HEK293T (cell line): ENCODE measurements around the gene HPS1.

ENCODE experiments used
- CTCF ChIA-PET: fragments of 350-600 bp; formaldehyde crosslinking; extraction: SDS; loops from one replicate; lab custom pipeline; 2021; ENCODE audit warnings: antibody characterized with exemption, inconsistent platforms; lab: Yijun Ruan, JAX
- POLR2A ChIA-PET: fragments of 350-600 bp; formaldehyde crosslinking; extraction: SDS; loops from one replicate; lab custom pipeline; 2020; ENCODE audit warnings: antibody characterized with exemption, inconsistent platforms; lab: Yijun Ruan, JAX
- DNase-seq: peaks from one replicate; pipeline ENCODE4 v3.0.0; 2012; ENCODE audit warnings: mixed read lengths; ENCODE audit errors: extremely low spot score
- ARNT ChIP-seq: fragments of 450-650 bp; IDR thresholded peaks from 2 replicates; pipeline ENCODE4 v1.6.1; 2017; ENCODE audit warnings: mild to moderate bottlenecking
- BHLHE40 ChIP-seq: fragments of 450-650 bp; IDR thresholded peaks from 2 replicates; pipeline ENCODE4 v1.6.1; 2016; ENCODE audit warnings: mild to moderate bottlenecking, moderate library complexity, borderline replicate concordance
- CTBP1 ChIP-seq: fragments of 450-650 bp; IDR thresholded peaks from 2 replicates; pipeline ENCODE4 v1.6.1; 2016; ENCODE audit warnings: borderline replicate concordance
- ELF4 ChIP-seq: fragments of 450-650 bp; IDR thresholded peaks from 2 replicates; pipeline ENCODE4 v1.6.1; 2017; ENCODE audit warnings: antibody characterized with exemption
- FOXA1 ChIP-seq: fragments of 450-650 bp; IDR thresholded peaks from 2 replicates; pipeline ENCODE4 v1.6.1; 2016; ENCODE audit warnings: mild to moderate bottlenecking
- FOXK2 ChIP-seq: fragments of 450-650 bp; IDR thresholded peaks from 2 replicates; pipeline ENCODE4 v1.6.1; 2016; ENCODE audit warnings: mild to moderate bottlenecking
- FOXM1 ChIP-seq: fragments of 450-650 bp; IDR thresholded peaks from 2 replicates; pipeline ENCODE4 v1.6.1; 2017; ENCODE audit warnings: mild to moderate bottlenecking, borderline replicate concordance
- HDGF ChIP-seq: fragments of 450-650 bp; IDR thresholded peaks from 2 replicates; pipeline ENCODE4 v1.6.1; 2017; ENCODE audit warnings: antibody characterized with exemption, borderline replicate concordance
- L3MBTL2 ChIP-seq: fragments of 450-650 bp; conservative IDR thresholded peaks from 2 replicates; pipeline ENCODE4 v1.6.1; 2016; ENCODE audit warnings: mild to moderate bottlenecking
- LEF1 ChIP-seq: fragments of 450-650 bp; IDR thresholded peaks from 2 replicates; pipeline ENCODE4 v1.6.1; 2017; ENCODE audit warnings: mild to moderate bottlenecking, borderline replicate concordance
- NFRKB ChIP-seq: fragments of 450-650 bp; IDR thresholded peaks from 2 replicates; pipeline ENCODE4 v1.6.1; 2016; ENCODE audit warnings: mild to moderate bottlenecking, moderate library complexity
- SP1 ChIP-seq: fragments of 450-650 bp; IDR thresholded peaks from 2 replicates; pipeline ENCODE4 v1.6.1; 2017
- SUZ12 ChIP-seq: fragments of 450-650 bp; IDR thresholded peaks from 2 replicates; pipeline ENCODE4 v1.6.1; 2016; ENCODE audit warnings: mild to moderate bottlenecking
- TARDBP ChIP-seq: fragments of 450-650 bp; IDR thresholded peaks from 2 replicates; pipeline ENCODE4 v1.6.1; 2016
- ZNF384 ChIP-seq: fragments of 450-650 bp; IDR thresholded peaks from 2 replicates; pipeline ENCODE4 v1.6.1; 2016
- TF ChIP-seq, protein P1 (sequence below): fragments of 450-650 bp; IDR thresholded peaks from 2 replicates; pipeline ENCODE4 v1.6.1; 2016

HPS1 gene

DNA sequence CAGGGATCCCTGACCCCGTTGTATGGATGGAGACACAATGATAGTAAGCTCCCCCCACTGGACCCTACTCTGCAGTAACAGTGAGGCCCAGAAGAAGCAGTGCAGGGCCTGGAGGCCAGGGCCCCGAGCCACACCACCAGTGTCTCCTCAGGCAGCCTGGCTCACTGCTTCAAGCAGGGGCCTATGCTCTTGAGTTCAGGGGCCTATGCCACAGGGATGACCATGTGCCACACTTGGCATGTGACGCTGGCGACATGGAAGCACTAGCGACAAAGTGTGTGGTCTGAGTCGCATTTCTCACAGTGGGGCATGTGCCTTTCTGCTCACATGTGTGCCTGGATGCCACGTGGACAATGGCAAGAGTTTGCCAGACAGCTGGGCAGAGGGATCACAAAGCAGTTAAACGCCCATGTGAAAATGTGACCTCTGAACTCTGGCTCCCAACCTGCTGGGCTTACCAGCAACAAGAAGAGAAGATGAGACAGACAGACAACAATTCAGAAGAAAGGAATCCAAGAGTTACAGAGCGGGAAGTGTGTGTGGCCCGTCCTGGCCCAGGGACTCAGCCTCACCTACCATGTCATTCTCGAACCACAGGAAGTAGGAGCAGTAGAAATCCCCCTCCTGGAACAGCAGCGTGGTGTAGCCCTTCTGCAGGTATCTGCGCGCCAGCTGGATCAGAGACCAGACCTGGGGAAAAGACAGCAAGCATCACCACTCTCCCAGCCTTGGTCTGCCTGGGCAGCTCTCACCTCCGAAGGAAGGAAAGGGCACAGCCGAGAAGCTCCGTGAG is 27.1 kb downstream of the HPS1 start:
- ChIA-PET CTCF (no interaction called here), POLR2A (no interaction called here)
- TF ChIP-seq HDGF: no peak
- no peak for TF ChIP-seq FOXA1
- TF ChIP-seq FOXM1: no peak
- no peak for TF ChIP-seq ELF4
- TF ChIP-seq FOXK2: no peak
- no peak for TF ChIP-seq TARDBP
- TF ChIP-seq NFRKB: no peak
- no peak for TF ChIP-seq ZNF384
- TF ChIP-seq ARNT: no peak
- TF ChIP-seq SUZ12: no peak
- TF ChIP-seq LEF1: no peak
- TF ChIP-seq CTBP1: no peak
- no peak for TF ChIP-seq SP1
- no peak for DNase-seq

DNA sequence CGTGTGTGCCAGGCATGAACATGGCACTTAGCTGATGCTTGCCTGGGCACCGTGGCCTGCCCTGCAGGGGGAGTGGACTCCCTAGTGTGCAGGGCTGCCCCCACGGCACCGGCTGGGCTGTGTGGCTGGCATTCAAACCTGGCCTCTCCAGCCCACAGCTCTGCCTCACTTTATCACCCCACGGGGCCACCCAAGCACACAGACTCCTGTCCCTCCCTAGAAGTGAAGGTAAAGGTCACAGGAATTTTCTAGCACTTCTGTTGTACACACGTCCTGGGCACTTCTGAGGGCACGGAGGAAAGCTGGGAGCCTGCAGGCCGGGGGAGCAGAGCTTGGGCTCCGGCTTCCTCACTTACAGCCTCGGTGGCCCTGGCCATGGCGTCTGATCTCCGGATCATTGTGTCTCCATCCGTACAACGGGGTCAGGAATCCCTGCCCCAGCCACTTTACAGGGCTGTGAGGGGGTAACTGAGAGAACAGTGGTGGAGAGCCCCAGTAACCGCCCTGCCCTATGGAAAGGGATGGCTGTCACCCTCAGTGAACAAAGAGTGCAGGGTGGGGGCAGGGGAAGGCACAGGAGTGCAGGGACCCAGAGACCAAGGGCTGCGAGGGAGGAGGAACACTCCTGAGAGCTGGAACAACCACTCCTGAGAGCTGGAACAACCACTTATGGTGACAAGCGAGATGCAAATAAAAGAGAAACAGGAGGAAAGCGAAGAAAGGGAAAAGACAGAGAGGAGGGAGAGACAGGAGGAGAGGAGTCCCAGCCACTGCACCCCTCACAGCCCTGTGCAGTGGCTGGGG is 27.9 kb downstream of the HPS1 start:
- ChIA-PET CTCF (no interaction called here), POLR2A (no interaction called here)
- TF ChIP-seq ZNF384: no peak
- no peak for TF ChIP-seq CTBP1
- TF ChIP-seq BHLHE40: no peak
- no peak for TF ChIP-seq L3MBTL2
- no peak for TF ChIP-seq FOXM1
- TF ChIP-seq ARNT: no peak
- no peak for TF ChIP-seq FOXK2
- TF ChIP-seq ELF4: no peak
- no peak for TF ChIP-seq SP1
- TF ChIP-seq TARDBP: no peak
- no peak for TF ChIP-seq FOXA1
- no peak for TF ChIP-seq SUZ12
- TF ChIP-seq, protein P1, sequence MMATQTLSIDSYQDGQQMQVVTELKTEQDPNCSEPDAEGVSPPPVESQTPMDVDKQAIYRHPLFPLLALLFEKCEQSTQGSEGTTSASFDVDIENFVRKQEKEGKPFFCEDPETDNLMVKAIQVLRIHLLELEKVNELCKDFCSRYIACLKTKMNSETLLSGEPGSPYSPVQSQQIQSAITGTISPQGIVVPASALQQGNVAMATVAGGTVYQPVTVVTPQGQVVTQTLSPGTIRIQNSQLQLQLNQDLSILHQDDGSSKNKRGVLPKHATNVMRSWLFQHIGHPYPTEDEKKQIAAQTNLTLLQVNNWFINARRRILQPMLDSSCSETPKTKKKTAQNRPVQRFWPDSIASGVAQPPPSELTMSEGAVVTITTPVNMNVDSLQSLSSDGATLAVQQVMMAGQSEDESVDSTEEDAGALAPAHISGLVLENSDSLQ: no peak
- TF ChIP-seq LEF1: no peak
- TF ChIP-seq NFRKB: no peak
- no peak for TF ChIP-seq HDGF
- DNase-seq: no peak

DNA sequence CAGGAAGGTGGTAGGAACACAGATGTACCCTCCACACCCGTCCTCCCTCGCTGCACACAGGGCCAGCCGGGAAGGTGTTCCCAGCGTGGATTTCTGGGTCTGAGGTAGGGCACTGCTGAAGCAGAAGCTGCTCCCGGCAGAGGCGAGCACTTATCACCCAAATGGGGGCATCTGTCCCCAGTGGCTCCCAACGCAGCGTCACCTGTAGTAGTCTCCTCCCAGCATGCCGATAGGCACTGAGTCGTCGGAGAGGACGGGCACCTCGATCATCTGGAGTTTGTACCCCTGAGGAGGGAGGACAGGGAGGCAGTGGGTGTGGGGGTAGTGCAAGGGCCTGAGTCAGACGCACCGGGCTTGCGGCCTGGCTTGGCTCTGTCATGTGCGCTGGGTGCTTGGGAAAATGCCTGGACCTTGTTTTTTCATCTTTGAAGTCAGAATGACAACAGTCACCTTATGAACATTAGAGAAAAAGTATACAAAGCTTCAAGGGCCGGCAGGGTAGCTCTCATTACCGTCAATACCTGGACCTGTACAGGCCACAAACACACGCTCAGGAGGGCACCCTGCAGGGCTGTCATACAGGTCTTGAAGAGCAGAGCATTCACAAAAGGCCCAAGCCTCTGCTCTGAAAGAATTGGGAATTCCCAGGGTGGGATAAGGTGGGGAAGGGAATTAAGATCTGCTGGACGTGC is 28.6 kb downstream of the HPS1 start:
- TF ChIP-seq ELF4: no peak
- TF ChIP-seq ZNF384: no peak
- DNase-seq: no peak
- CTCF ChIA-PET: no interaction called here
- POLR2A ChIA-PET: no interaction called here

DNA sequence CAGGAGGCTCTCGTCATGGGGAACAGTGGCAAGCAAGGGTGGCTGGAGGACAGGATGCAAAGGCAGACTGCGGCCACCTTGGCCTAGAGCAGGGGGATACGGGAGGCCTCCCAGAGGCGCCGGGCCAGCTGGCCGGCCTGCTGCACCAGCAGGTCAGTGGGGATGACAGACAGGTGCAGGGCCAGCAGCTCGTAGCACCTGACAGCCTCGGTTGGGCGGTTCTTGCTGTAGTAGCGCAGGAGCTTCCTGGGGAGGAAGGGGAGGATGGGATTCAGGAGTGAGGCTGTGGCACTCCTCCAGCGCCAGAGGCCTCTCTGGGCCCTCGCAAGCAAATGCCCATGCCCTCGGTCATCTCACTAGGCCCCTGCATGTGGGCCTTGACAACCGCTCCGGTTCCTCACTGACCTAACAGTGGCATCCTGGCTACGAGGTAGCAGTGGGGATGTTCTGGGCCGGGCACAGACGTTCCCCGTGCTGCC is 29.2 kb downstream of the HPS1 start:
- ChIA-PET CTCF (no interaction called here), POLR2A (no interaction called here)
- no peak for TF ChIP-seq FOXM1
- TF ChIP-seq TARDBP: no peak
- no peak for DNase-seq

DNA sequence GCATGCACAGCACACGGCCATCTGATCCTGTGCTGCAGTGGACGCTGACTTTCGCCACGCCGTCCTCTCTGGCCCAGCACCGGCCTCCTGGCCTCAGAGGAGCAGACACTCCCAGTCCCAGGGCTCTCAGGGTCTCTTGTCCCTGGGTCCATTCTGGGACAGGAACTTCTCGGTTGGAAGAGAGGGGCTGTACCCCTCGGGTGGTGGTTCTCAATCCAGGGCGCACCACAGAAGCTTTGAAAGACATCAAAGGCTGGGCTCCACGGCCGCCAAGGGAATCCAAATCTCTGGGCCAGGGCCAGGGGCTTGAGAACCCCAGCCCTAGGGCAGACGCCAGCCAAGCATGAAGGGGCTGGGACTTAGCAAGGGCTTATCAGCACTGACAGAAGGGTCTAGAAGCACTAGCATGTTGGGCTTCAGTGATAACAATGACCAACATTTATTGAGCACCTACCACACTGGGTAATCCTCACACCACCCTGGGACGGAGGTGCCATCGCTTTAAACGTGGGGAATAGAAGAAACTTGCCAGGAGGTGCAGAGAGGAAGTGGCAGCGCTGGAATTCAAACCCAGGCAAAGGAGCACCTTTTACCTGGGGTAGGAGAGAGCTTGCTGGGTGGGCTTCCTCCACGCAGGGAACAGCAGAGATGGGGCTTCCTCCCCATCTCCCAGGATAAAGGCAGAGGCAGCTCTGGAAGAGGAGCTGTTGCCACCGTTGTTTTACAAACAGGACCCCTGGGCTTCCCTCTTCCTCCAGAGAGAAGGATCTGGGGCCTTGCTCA is 29.9 kb downstream of the HPS1 start:
- DNase-seq: no peak
- CTCF ChIA-PET: no interaction called here
- POLR2A ChIA-PET: no interaction called here
- TF ChIP-seq ARNT: no peak
- no peak for TF ChIP-seq ELF4
- no peak for TF ChIP-seq L3MBTL2
- no peak for TF ChIP-seq FOXK2
- no peak for TF ChIP-seq ZNF384
- TF ChIP-seq SUZ12: no peak

DNA sequence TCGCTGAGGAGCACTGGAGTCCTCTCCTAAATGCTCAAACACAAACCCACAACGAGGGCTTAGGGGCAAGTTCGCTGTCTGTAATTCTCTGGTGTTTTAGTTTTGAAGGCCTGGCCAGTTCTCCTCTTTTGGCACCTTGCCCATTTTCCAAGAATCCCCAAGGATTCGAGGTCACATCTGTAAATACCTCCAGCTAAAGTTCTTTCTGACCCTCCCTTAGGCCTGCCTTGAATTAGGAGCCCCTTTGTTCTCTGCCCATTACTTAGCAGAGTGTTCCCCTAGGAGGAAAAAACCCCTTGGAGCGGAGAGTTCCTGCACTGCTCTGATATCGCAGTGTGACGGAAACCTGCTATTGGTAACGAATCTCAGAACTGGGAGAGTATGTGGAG is 31.0 kb downstream of the HPS1 start:
- TF ChIP-seq LEF1 (no peak), SP1 (no peak), CTBP1 (no peak), ARNT (no peak), TARDBP (no peak), NFRKB (no peak), SUZ12 (no peak), BHLHE40 (no peak), FOXK2 (no peak), ELF4 (no peak), FOXM1 (no peak), ZNF384 (no peak), L3MBTL2 (no peak), HDGF (no peak), FOXA1 (no peak)
- TF ChIP-seq, protein P1: no peak
- no peak for DNase-seq
- POLR2A ChIA-PET: interaction anchor here (0.6 to 0.8 kb wide), 5 partner anchors 8 to 45 kb away, joined by 3 to 5 read pairs (median 3); no protein-coding TSS in a partner anchor
- CTCF ChIA-PET: interaction anchor here (1.1 kb wide), 1 partner anchor 8 kb away, joined by 3 read pairs; no protein-coding TSS in a partner anchor
